Thoracic aorta (tissue), 2 donors: ENCODE data around the gene AMFR. TPM values are rescaled to one million over a fixed set of nuclear protein-coding genes. Genes with fewer than 3 reads are reported as not detected.
A peak's percentile ranks its signal among the peaks of the same experiment; 100 is the strongest.

Experiments
- ATAC-seq: fragments of 150-250 bp; one replicate; pipeline ENCODE4 v1.8.0; 2017; ENCODE audit warnings: low read depth; ENCODE audit not compliant: insufficient number of reproducible peaks, low FRiP score
- DNase-seq: peaks from one replicate; pipeline ENCODE4 v3.0.0-alpha.2; 2020; ENCODE audit warnings: low spot score
- H3K27ac ChIP-seq, 2 donors: fragments of 200-600 bp; sonication (generic); 1 replicate in 1 of 2; 2 replicates in 1 of 2; pipeline ENCODE4 v1.5.1; 2016; ENCODE audit warnings: mild to moderate bottlenecking in 2 of 2, moderate library complexity in 2 of 2
- H3K27me3 ChIP-seq: fragments of 200-600 bp; sonication (generic); replicated peaks from 2 replicates; pipeline ENCODE4 v1.6.0; 2016; ENCODE audit warnings: mild to moderate bottlenecking; ENCODE audit not compliant: insufficient read depth
- H3K36me3 ChIP-seq: fragments of 200-600 bp; sonication (generic); one replicate; pipeline ENCODE4 v1.5.1; 2016
- H3K4me1 ChIP-seq, 2 donors: fragments of 200-600 bp; sonication (generic); 1 replicate in 1 of 2; 2 replicates in 1 of 2; pipeline versions ENCODE4 v1.5.1 to v1.6.0; 2016; ENCODE audit warnings: low read depth in 2 of 2, mild to moderate bottlenecking in 1 of 2; ENCODE audit not compliant: control insufficient read depth in 1 of 2
- H3K4me3 ChIP-seq: fragments of 200-600 bp; sonication (generic); 2 replicates; pipeline ENCODE4 v1.5.1; 2016; ENCODE audit warnings: mild to moderate bottlenecking
- H3K9me3 ChIP-seq: fragments of 200-600 bp; sonication (generic); 2 replicates; pipeline ENCODE4 v1.5.1; 2016
- total RNA-seq, 2 donors: library from RNA; depleted of rRNA; stranded (reverse); fragments of >200 nt; gene quantifications; one replicate each; pipeline versions ENCODE4 v1.1.0 to v1.2.3, GENCODE V29; 2016
- TF ChIP-seq, protein P1 (sequence below): fragments of 200-600 bp; sonication (generic); IDR thresholded peaks from one replicate; pipeline ENCODE4 v1.5.1; 2019; ENCODE audit warnings: antibody characterized with exemption

AMFR gene
- total RNA-seq, 2 donors from 2014 or later, result 153 to 209 TPM

- Histone ChIP-seq H3K36me3 (peaks cover 5% of the 10 kb centered on the region), H3K27me3 (no peaks in the 10 kb centered on the region), H3K4me1 (peaks cover 18 to 43% of the 10 kb centered on the region in 2 donors), H3K9me3 (no peaks in the 10 kb centered on the region), H3K27ac (peak overlapping the region; percentile 90 to 91), H3K4me3 (peak overlapping the region; percentile 90)
- peak; percentile 48 for ATAC-seq
- TF ChIP-seq, protein P1, sequence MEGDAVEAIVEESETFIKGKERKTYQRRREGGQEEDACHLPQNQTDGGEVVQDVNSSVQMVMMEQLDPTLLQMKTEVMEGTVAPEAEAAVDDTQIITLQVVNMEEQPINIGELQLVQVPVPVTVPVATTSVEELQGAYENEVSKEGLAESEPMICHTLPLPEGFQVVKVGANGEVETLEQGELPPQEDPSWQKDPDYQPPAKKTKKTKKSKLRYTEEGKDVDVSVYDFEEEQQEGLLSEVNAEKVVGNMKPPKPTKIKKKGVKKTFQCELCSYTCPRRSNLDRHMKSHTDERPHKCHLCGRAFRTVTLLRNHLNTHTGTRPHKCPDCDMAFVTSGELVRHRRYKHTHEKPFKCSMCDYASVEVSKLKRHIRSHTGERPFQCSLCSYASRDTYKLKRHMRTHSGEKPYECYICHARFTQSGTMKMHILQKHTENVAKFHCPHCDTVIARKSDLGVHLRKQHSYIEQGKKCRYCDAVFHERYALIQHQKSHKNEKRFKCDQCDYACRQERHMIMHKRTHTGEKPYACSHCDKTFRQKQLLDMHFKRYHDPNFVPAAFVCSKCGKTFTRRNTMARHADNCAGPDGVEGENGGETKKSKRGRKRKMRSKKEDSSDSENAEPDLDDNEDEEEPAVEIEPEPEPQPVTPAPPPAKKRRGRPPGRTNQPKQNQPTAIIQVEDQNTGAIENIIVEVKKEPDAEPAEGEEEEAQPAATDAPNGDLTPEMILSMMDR, result no peak
- DNase-seq, result peak; percentile 15
These were observed 26.7 kb upstream of the AMFR start for GRCh38 chr16:56451753-56452689.

GRCh38 chr16:56450986-56451752 is 25.8 kb upstream of the AMFR start, which contains the start of the genes NUDT21 and OGFOD1:
NUDT21 (minus strand) TSS chr16:56451332; CDS start chr16:56451202, 130 bp downstream.
OGFOD1 (plus strand) TSS chr16:56451554; CDS start chr16:56451613, 59 bp downstream.
- Histone ChIP-seq H3K27ac (peak within 1 kb of the TSS; percentile 90 to 91), H3K9me3 (no peaks in the 10 kb centered on the region), H3K27me3 (no peaks in the 10 kb centered on the region), H3K36me3 (peaks cover 7% of the 10 kb centered on the region), H3K4me3 (peak within 1 kb of the TSS; percentile 90), H3K4me1 (peaks cover 18 to 43% of the 10 kb centered on the region in 2 donors)
- TF ChIP-seq, protein P1, result peak; percentile 7
- peak; percentile 90 for DNase-seq
- ATAC-seq, result peak; percentile 99

DNA sequence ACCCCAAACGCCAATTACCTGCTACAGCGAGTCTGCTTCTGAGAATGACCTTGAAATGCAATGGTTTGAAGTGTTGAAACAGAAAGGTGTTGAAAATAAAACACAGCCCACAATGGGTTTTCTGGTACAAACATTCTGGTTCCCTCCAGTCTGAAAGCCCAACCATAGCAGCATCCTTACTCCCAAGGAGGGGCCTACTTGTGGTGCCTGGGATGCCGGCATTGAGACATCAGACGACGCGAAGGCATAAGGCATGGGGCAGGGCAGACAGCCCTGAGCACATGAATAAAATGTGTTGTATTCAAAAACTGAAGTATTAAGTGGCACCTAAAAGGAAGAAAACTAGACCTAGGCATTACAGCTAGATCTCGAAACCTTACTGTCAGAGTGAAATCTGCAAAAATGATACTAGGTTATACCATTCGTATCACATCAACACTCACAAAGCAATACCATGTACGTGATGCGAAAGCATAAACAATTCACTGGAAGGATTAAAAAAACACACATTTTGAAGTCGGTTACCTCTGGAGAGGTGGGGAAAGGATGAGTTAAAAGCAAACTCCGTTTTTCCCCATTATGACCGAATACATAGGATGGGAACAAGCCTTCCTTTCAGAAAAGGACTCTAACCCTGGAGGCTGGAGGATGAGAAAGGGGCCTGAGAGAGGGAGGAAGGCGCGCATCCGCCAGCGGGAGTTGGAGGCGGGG is 25.1 kb upstream of the AMFR start:
- DNase-seq (no peak), ATAC-seq (no peak)
- no peaks in the 10 kb centered on the region for H3K9me3 ChIP-seq
- H3K27me3 ChIP-seq, result no peaks in the 10 kb centered on the region
- H3K27ac ChIP-seq, result peak overlapping the region; percentile 73 to 91
- H3K4me3 ChIP-seq, result peak overlapping the region; percentile 90
- H3K4me1 ChIP-seq, result peaks cover 18 to 43% of the 10 kb centered on the region in 2 donors
- TF ChIP-seq, protein P1, result no peak
- peaks cover 12% of the 10 kb centered on the region for H3K36me3 ChIP-seq

GRCh38 chr16:56448005-56448404 is 22.7 kb upstream of the AMFR start:
- Histone ChIP-seq H3K27me3 (no peaks in the 10 kb centered on the region), H3K4me3 (no peak overlapping the region), H3K36me3 (peaks cover 13% of the 10 kb centered on the region), H3K27ac (no peak overlapping the region), H3K4me1 (peaks cover 18 to 39% of the 10 kb centered on the region in 2 donors), H3K9me3 (no peaks in the 10 kb centered on the region)
- no peak for ATAC-seq
- no peak for DNase-seq
- TF ChIP-seq, protein P1, result no peak
